Kidney tubule cell (primary cell): Measurements from ENCODE around the gene SBK1.
"Not testable (repeated sequence)": the region's sequence is repeated elsewhere in the genome, so short reads cannot be mapped to it uniquely, and the experiment has no call there.

Source experiments
- DNase-seq: peaks from one replicate; pipeline ENCODE4 v3.0.0-alpha.2; 2018; ENCODE audit warnings: low spot score

Gene SBK1

DNA sequence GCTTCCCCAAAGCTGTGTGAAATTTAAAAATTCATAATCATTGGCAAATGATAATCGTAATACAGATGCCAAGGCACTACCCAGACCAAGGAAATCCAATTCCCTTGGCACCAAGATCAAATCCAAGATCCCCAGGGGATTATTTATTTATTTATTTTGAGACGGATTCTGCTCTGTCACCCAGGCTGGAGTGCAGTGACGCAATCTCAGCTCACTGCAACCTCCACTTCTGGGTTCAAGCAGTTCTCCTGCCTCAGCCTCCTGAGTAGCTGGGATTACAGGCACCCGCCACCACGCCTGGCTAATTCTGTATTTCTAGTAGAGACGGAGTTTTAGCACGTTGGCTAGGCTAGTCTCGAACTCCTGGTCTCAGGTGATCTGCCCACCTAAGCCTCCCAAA lies 43.4 kb downstream of the SBK1 start:
- DNase-seq: not testable (repeated sequence)

DNA sequence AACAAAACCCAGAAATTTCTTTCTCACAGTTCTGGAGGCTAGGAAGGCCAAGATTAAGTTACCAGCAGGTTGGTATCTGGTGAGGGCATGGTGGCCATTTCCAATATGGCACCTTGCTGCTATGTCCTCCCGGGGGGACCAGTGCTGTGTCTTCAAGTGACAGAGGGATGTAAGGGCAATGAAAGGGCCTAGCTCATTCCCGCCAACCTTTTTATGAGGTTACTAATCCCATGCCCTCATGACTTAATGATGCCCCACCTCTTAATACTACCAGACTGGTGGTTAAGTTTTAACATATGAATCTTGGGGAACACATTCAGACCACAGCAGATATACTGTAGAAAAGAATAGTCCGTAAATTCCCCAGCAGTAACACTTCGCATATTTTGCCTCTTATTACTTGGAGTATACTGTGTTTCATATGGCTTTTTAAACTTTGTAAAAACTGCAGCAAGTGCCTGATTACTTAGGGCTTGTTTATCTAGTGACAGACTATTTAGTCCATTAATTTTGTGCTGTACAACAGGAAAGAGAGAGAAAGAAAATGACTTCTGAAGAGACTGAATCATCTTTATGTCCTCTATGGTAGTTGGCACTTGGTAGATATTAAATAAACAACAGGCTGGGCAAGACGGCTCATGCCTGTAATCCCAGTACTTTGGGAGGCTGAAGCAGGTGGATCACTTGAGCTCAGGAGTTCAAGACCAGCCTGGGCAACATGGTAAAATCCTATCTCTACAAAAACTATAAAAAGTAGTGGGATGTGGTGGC lies 44.8 kb downstream of the SBK1 start:
- DNase-seq: peak; percentile 28

DNA sequence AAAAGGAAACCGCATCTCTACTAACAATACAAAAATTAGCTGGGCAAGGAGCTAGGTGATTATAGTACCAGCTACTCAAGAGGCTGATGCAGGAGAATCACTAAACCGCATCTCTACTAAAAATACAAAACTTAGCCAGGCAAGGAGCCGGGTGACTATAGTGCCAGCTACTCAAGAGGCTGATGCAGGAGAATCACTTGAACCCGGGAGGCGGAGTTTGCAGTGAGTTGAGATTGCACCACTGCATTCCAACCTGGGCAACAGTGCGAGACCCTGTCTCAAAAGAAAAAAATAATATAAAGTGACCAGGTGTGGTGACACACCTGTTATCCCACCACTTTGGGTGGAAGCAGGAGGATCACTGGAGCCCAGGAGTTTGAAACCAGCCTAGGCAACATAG lies 45.9 kb downstream of the SBK1 start:
- DNase-seq: not testable (repeated sequence)

DNA sequence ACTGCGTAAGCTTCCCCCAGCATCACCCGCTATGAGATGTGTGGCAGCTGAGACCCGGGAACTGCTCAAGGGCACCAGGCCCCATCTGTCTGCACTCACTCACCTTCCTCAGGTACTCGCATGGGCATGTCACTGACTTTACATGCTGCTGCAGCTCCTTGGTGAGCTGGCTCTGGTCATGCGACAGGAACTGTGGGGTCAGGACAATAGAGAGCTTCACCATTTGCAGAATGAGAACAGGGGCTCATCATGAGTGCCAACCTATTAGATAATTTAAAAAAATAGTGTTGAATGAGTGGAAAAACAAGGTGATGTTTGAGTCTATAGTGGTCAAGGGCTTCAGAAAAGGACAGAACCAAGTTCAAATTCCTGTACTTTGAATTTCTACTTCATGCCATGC lies 70.3 kb downstream of the SBK1 start:
- not testable (repeated sequence) for DNase-seq

DNA sequence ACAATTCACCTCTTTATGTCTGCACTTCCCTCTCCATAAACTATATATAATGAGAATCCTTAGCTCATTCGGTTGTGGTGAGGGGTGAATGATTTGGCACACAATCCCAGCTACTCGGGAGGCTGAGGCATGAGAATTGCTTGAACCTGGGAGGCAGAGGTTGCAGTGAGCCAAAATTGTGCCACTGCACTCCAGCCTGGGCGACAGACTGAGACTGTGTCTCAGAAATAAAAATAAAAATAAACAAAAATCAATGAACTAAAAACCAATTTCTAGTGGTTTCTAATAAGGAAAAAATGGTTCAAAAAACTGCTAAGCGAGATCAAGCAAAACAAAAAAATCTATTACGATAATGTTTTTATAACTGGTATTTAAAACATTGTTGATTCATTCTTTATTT lies 71.1 kb downstream of the SBK1 start, which contains the start of gene NPIPB6:
TSS of gene NPIPB6 (minus strand) at position 101 of the 400 bp plus-strand sequence. CDS start 686 bp downstream, outside the sequence.
- DNase-seq: not testable (repeated sequence)

DNA sequence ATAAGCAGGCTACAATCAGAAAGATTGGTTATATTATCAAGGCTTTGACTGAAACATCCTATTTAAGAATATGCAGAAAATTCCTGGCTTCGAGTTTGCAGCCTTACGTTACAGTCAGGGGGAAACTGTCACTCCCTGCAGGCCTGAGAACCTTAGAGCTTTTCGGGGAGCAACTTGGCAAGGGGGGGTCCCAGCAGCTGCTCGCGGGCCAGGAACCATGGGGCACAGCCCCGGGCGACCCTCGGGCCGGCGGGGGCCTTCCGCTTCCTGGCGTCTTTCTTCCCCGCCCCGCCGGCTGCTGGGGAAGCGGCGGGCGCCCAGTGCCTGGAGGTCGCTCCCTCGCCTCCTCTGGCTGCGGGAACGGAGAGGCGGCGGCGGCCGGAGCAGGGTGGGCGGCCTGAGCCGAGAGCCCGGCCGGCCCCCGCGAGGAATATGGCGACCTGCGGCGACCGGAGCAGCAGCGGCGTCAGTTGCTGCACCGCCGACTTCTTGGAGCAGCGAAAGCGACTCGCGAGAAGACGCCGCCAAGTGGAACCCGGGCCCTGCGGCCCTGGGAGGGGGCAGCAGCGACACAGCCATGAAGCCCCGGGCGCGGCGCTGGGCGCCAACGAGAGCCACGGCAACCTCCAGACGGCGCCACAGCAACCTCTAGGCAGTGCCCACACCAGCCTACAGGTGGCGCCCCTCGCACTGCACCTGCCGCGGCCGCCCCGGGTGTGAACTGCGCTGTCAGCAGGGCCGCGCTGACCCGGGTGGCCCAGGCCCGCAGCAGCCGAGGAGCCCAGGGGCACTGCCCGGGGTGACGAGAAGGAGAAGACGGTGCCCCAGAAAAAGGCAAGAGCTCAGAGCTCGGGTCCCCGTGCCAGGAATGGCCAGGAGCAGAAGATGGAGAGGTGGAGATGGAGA lies 72.2 kb downstream of the SBK1 start:
- DNase-seq: not testable (repeated sequence)

DNA sequence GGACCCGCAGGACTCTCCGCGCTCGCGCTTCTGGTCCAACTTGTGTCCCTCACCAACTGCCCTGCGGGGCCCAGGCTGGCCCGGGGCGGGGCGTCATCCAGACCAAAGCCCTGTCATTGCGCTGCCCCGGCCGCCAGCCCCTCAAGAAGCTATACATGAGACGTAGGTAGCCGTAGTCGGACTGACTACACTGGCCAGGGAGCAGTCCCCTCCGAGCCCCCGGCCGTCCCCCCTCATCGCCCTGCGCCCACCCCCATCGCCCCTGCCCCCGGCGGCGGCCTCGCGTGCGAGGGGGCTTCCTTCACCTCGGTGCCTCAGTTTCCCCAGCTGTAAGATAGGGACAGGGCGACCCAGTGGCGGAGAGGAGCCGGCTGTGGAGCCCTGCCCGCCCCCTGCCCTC lies 75.6 kb downstream of the SBK1 start:
- DNase-seq: not testable (repeated sequence)
